ENCODE measurements around the gene STARD9.
"Not testable (repeated sequence)": the region's sequence is repeated elsewhere in the genome, so short reads cannot be mapped to it uniquely, and the experiment has no call there.

STARD9 gene

DNA sequence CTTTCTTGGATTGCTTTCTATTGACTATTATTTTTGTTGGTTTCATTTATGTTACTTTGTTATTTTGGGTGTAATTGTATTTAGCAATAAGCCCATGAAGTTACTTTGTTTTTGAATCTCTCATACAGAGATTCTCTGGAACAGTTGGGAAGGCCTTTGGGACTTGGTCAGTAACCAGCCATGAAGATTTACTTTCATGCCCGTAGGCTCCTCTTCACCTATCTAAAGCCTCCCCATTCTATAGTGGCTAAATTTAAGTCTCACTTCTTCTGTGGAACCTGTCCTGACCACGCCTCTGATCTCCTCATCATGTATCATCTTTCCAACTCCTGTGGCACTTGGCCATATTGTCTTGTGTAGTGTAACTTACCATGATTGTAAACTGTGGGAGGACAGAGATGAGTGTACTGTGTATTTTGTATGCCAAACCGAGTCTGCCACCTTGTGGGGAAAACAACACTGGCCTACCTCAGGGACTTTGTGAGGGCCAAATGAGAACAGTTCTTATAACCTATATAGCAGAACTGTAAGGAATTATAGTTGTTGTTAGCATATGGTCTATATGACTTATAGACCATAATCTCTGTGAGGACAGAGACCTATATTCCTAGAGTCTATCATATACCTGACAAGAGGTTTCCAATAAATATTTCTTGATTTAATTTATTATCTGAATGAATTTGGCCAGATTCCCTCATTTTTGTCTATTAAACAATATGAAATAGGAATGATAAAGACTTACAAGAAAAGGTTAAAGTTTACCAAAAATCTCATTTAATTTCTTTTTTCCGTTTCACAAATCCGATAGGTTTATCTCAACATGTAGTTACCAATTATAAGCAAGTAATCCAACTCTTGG lies 75.0 kb downstream of the STARD9 start:
- H3K27me3 ChIP-seq (ENCODE audit: insufficient read depth, low read length), result no peaks in the 10 kb centered on the region
- H3K27ac ChIP-seq (ENCODE audit: low read length), result no peak overlapping the region
- no peak overlapping the region for H3K4me3 ChIP-seq (ENCODE audit: low read length)
- no peaks in the 10 kb centered on the region for H3K4me1 ChIP-seq (ENCODE audit: insufficient read depth, low read length)
- H3K36me3 ChIP-seq (ENCODE audit: insufficient read depth, low read depth, low read length), result no peaks in the 10 kb centered on the region
- no peaks in the 10 kb centered on the region for H3K9me3 ChIP-seq (ENCODE audit: insufficient read depth, low read depth, low read length)
- no peak overlapping the region for H3K9ac ChIP-seq (ENCODE audit: low read depth, low read length)

DNA sequence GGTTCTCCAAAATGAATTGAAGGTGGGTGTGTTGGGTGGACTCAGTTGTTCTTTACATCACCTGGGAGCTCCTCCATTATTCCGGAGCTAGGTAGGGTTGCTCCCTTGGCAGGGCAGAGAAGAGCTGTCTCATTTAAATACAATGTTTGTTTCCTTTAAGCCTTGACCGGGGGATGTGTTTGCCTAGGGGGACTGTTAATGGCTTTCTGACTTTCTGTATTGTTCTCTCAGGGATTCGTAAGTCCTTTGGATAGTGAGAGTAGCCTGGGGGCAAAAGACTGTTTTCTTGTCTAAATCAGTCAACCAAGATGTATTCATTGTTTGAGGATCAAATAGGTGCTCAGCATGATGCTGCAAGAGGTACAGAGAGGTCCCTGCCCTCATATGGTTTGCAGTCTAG lies 90.4 kb downstream of the STARD9 start:
- no peaks in the 10 kb centered on the region; the same call in 1 of the 2 replicates for H3K9me3 ChIP-seq (ENCODE audit: insufficient read depth, low read depth, low read length)
- H3K36me3 ChIP-seq (ENCODE audit: insufficient read depth, low read depth, low read length), result no peaks in the 10 kb centered on the region; the same call in 1 of the 2 replicates
- no peak overlapping the region for H3K9ac ChIP-seq (ENCODE audit: low read depth, low read length)
- no peaks in the 10 kb centered on the region for H3K4me1 ChIP-seq (ENCODE audit: insufficient read depth, low read length)
- no peak overlapping the region for H3K4me3 ChIP-seq (ENCODE audit: low read length)
- no peaks in the 10 kb centered on the region for H3K27me3 ChIP-seq (ENCODE audit: insufficient read depth, low read length)
- no peak overlapping the region for H3K27ac ChIP-seq (ENCODE audit: low read length)

DNA sequence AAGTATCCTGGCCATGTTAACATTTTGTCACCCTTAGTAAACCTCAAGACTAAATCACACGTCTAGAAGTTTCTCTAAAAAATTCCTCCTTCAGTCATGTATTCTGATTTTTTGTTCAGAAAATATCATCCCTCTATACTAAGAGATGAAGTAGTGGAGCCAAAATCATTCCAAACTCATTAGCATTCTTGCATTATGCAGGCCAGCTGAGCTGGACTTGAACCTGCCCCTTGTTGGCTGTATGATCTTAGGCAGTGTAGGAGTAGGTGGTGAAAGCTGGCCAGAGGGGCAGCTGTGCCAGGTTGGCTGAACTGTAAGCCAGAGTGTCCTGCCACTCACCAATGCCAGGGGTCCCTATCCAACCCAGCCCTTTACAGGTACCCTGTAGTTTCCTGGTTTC lies 92.4 kb downstream of the STARD9 start:
- Histone ChIP-seq H3K36me3 (ENCODE audit: insufficient read depth, low read depth, low read length) (no peaks in the 10 kb centered on the region; the same call in 1 of the 2 replicates), H3K4me3 (ENCODE audit: low read length) (no peak overlapping the region), H3K9ac (ENCODE audit: low read depth, low read length) (no peak overlapping the region), H3K27me3 (ENCODE audit: insufficient read depth, low read length) (no peaks in the 10 kb centered on the region), H3K9me3 (ENCODE audit: insufficient read depth, low read depth, low read length) (no peaks in the 10 kb centered on the region; the same call in 1 of the 2 replicates), H3K27ac (ENCODE audit: low read length) (no peak overlapping the region), H3K4me1 (ENCODE audit: insufficient read depth, low read length) (no peaks in the 10 kb centered on the region)

DNA sequence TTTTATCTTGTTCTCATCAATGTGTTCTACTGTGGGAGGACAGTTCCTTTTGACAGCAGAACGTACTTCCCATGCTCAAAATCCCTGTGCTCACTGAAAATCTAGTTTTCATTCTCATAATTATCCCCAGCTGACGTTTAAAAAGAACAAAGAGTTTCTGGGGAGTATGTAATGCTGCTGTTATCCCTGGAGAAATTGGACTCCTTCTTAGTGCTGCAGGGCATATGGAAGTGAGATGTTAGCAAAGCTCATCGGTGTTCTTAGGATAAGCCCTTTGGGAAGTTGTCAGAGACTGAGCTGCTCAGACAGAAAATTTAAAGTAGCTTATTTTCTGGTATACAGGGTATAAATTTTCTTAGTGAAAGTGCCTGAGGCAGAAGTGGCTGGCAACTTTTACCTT lies 95.0 kb downstream of the STARD9 start:
- H3K36me3 ChIP-seq (ENCODE audit: insufficient read depth, low read depth, low read length), result no peaks in the 10 kb centered on the region
- no peaks in the 10 kb centered on the region; the same call in 1 of the 2 replicates for H3K9me3 ChIP-seq (ENCODE audit: insufficient read depth, low read depth, low read length)
- H3K27me3 ChIP-seq (ENCODE audit: insufficient read depth, low read length), result no peaks in the 10 kb centered on the region
- H3K4me3 ChIP-seq (ENCODE audit: low read length), result no peak overlapping the region
- no peaks in the 10 kb centered on the region for H3K4me1 ChIP-seq (ENCODE audit: insufficient read depth, low read length)
- H3K27ac ChIP-seq (ENCODE audit: low read length), result no peak overlapping the region
- no peak overlapping the region for H3K9ac ChIP-seq (ENCODE audit: low read depth, low read length)

DNA sequence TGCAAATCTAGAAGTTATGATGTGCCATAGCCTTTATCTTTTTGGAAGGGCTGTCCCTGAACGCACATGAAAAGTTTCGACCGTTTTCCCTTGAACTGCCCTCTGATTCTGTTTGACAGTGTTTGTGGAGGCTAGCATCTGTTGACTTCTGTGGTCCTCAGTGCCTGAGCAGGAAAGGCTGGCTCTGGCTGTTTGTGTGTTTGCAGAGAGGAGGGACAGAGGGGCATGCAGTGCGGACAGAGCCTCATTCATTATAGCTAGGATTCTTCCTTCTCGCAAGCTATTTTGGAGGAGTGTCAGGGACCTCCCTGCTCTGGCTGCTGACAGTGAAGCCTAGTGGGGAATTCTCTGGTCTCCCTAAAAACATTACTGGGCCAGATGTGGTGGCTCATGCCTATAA lies 97.0 kb downstream of the STARD9 start:
- Histone ChIP-seq H3K4me1 (ENCODE audit: insufficient read depth, low read length) (no peaks in the 10 kb centered on the region), H3K4me3 (ENCODE audit: low read length) (no peak overlapping the region), H3K27me3 (ENCODE audit: insufficient read depth, low read length) (no peaks in the 10 kb centered on the region), H3K36me3 (ENCODE audit: insufficient read depth, low read depth, low read length) (no peaks in the 10 kb centered on the region), H3K27ac (ENCODE audit: low read length) (no peak overlapping the region), H3K9me3 (ENCODE audit: insufficient read depth, low read depth, low read length) (no peaks in the 10 kb centered on the region), H3K9ac (ENCODE audit: low read depth, low read length) (no peak overlapping the region)

GRCh38 chr15:42674472-42674871 lies 99.1 kb downstream of the STARD9 start:
- Histone ChIP-seq H3K4me1 (ENCODE audit: insufficient read depth, low read length) (no peaks in the 10 kb centered on the region), H3K27me3 (ENCODE audit: insufficient read depth, low read length) (no peaks in the 10 kb centered on the region), H3K36me3 (ENCODE audit: insufficient read depth, low read depth, low read length) (no peaks in the 10 kb centered on the region)

DNA sequence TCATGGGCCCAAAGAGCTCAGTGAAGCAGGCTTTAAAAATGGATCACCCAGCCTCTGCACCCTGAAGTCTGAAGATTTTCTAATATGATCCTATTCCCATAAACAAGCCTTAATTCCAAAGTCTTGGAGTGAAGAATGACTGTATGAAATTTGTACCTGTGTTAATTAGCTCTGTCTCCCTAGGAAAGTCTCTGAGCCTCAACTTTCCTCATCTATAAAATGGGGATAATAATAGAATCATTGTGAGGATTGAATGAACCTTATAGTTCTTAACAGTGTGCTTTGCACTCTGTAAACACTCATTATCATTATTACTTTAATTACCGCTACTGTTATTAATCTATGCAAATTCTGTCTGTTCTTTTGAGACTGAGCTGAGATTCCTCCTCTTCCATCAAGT lies 99.6 kb downstream of the STARD9 start:
- no peaks in the 10 kb centered on the region for H3K9me3 ChIP-seq (ENCODE audit: insufficient read depth, low read depth, low read length)
- no peak overlapping the region for H3K27ac ChIP-seq (ENCODE audit: low read length)
- H3K36me3 ChIP-seq (ENCODE audit: insufficient read depth, low read depth, low read length), result no peaks in the 10 kb centered on the region
- no peaks in the 10 kb centered on the region for H3K27me3 ChIP-seq (ENCODE audit: insufficient read depth, low read length)
- H3K4me1 ChIP-seq (ENCODE audit: insufficient read depth, low read length), result no peaks in the 10 kb centered on the region
- H3K9ac ChIP-seq (ENCODE audit: low read depth, low read length), result no peak overlapping the region
- no peak overlapping the region for H3K4me3 ChIP-seq (ENCODE audit: low read length)

More at GRCh38 chr15:42674472-42674871, 99.1 kb downstream of the STARD9 start:
- H3K9me3 ChIP-seq (ENCODE audit: insufficient read depth, low read depth, low read length), result no peaks in the 10 kb centered on the region
- no peak overlapping the region for H3K4me3 ChIP-seq (ENCODE audit: low read length)
- H3K9ac ChIP-seq (ENCODE audit: low read depth, low read length), result no peak overlapping the region
- no peak overlapping the region for H3K27ac ChIP-seq (ENCODE audit: low read length)

- Histone ChIP-seq H3K36me3 (ENCODE audit: insufficient read depth, low read depth, low read length) (peaks cover 23% of the 10 kb centered on the region), H3K27ac (ENCODE audit: low read length) (no peak overlapping the region), H3K4me1 (ENCODE audit: insufficient read depth, low read length) (no peaks in the 10 kb centered on the region), H3K9me3 (ENCODE audit: insufficient read depth, low read depth, low read length) (no peaks in the 10 kb centered on the region), H3K9ac (ENCODE audit: low read depth, low read length) (no peak overlapping the region), H3K27me3 (ENCODE audit: insufficient read depth, low read length) (no peaks in the 10 kb centered on the region), H3K4me3 (ENCODE audit: low read length) (no peak overlapping the region)
Measured at GRCh38 chr15:42679285-42680141, 104.1 kb downstream of the STARD9 start.

- not testable (repeated sequence) for H3K27ac ChIP-seq (ENCODE audit: low read length); H3K4me3 ChIP-seq (ENCODE audit: low read length); H3K27me3 ChIP-seq (ENCODE audit: insufficient read depth, low read length); H3K9me3 ChIP-seq (ENCODE audit: insufficient read depth, low read depth, low read length); H3K4me1 ChIP-seq (ENCODE audit: insufficient read depth, low read length); H3K9ac ChIP-seq (ENCODE audit: low read depth, low read length)
- H3K36me3 ChIP-seq (ENCODE audit: insufficient read depth, low read depth, low read length), result peaks cover 23% of the 10 kb centered on the region
Measured at GRCh38 chr15:42680142-42680482, 104.7 kb downstream of the STARD9 start.

DNA sequence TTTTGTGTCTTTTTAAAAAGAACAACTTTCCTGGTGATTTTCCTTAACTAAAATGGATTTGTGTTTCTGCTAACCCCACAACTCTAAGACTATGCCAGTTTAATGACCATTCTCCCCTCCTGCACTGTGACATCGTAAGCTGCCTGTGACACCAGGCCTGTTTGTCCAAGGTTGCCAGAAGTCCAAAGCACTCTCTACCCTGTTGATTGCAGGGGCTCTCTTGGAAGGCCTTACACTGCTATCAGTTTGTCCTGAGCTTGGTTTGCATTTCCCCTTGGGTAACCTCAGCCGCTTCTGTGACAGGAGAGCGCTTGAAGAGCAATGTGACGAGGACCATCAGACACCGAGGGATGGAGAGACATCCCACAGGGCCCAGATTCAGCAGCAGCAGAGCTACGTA lies 105.7 kb downstream of the STARD9 start:
- no peak overlapping the region for H3K9ac ChIP-seq (ENCODE audit: low read depth, low read length)
- H3K27ac ChIP-seq (ENCODE audit: low read length), result no peak overlapping the region
- H3K27me3 ChIP-seq (ENCODE audit: insufficient read depth, low read length), result no peaks in the 10 kb centered on the region
- no peaks in the 10 kb centered on the region for H3K4me1 ChIP-seq (ENCODE audit: insufficient read depth, low read length)
- H3K4me3 ChIP-seq (ENCODE audit: low read length), result no peak overlapping the region
- peaks cover 23% of the 10 kb centered on the region for H3K36me3 ChIP-seq (ENCODE audit: insufficient read depth, low read depth, low read length)
- H3K9me3 ChIP-seq (ENCODE audit: insufficient read depth, low read depth, low read length), result no peaks in the 10 kb centered on the region

- Histone ChIP-seq H3K27me3 (ENCODE audit: insufficient read depth, low read length) (no peaks in the 10 kb centered on the region), H3K9me3 (ENCODE audit: insufficient read depth, low read depth, low read length) (no peaks in the 10 kb centered on the region), H3K27ac (ENCODE audit: low read length) (no peak overlapping the region), H3K4me3 (ENCODE audit: low read length) (no peak overlapping the region), H3K4me1 (ENCODE audit: insufficient read depth, low read length) (no peaks in the 10 kb centered on the region), H3K36me3 (ENCODE audit: insufficient read depth, low read depth, low read length) (peaks cover 23% of the 10 kb centered on the region), H3K9ac (ENCODE audit: low read depth, low read length) (no peak overlapping the region)
Measured at GRCh38 chr15:42686281-42686680, 110.9 kb downstream of the STARD9 start.

DNA sequence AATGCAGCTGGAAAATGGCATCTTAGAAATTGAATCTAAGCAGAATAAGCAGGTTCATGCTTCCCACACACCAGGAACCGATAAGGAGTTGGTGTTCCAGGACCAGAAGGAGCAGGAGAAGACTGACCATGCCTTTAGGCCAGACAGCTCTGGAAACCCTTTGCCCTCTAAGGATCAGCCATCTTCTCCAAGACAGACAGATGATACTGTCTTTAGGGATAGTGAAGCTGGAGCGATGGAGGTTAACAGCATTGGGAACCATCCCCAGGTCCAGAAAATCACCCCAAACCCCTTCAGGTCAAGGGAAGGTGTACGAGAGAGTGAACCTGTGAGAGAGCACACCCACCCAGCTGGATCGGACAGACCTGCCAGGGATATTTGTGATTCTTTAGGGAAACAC lies 112.3 kb downstream of the STARD9 start:
- no peak overlapping the region for H3K27ac ChIP-seq (ENCODE audit: low read length)
- no peak overlapping the region for H3K4me3 ChIP-seq (ENCODE audit: low read length)
- H3K36me3 ChIP-seq (ENCODE audit: insufficient read depth, low read depth, low read length), result peaks cover 9% of the 10 kb centered on the region
- H3K4me1 ChIP-seq (ENCODE audit: insufficient read depth, low read length), result no peaks in the 10 kb centered on the region
- no peaks in the 10 kb centered on the region for H3K9me3 ChIP-seq (ENCODE audit: insufficient read depth, low read depth, low read length)
- no peaks in the 10 kb centered on the region for H3K27me3 ChIP-seq (ENCODE audit: insufficient read depth, low read length)
- H3K9ac ChIP-seq (ENCODE audit: low read depth, low read length), result no peak overlapping the region

Measured in iPS-20b (cell line).